ENCODE data around the gene GGN. TPM values are rescaled to one million over a fixed set of nuclear protein-coding genes. Genes with fewer than 3 reads are reported as not detected.
"Not testable (repeated sequence)": the region's sequence is repeated elsewhere in the genome, so short reads cannot be mapped to it uniquely, and the experiment has no call there.

Gene GGN
- total RNA-seq, 1 donor from 2014 or later, result not detected

GRCh38 chr19:38386971-38387549 is 774 bp downstream of the GGN start:
- peak; percentile 1 for ATAC-seq

- no peak for ATAC-seq
Measured at GRCh38 chr19:38386300-38386970, 1.4 kb downstream of the GGN start.

GRCh38 chr19:38385804-38386257 is 2.0 kb downstream of the GGN start:
- ATAC-seq, result no peak

- no peak for ATAC-seq
Measured at GRCh38 chr19:38385057-38385803, 2.6 kb downstream of the GGN start.

GRCh38 chr19:38384209-38385027 is 3.4 kb downstream of the GGN start:
- no peak for ATAC-seq

- ATAC-seq, result no peak
Measured at GRCh38 chr19:38383743-38384142, 4.1 kb downstream of the GGN start.

- ATAC-seq, result no peak
Measured at GRCh38 chr19:38383184-38383583, 4.7 kb downstream of the GGN start.

- ATAC-seq, result no peak
Measured at GRCh38 chr19:38381138-38381537, 6.7 kb downstream of the GGN start.

- no peak for ATAC-seq
Measured at GRCh38 chr19:38378866-38379265, 9.0 kb downstream of the GGN start.

- no peak for ATAC-seq
Measured at GRCh38 chr19:38377052-38377451, 10.8 kb downstream of the GGN start.

- ATAC-seq, result no peak
Measured at GRCh38 chr19:38376576-38376975, 11.3 kb downstream of the GGN start.

- ATAC-seq, result no peak
Measured at GRCh38 chr19:38375748-38376147, 12.1 kb downstream of the GGN start.

- ATAC-seq, result peak; percentile 6
Measured at GRCh38 chr19:38375098-38375493, 12.7 kb downstream of the GGN start.

- peak; percentile 98 for ATAC-seq
Measured at GRCh38 chr19:38374332-38375097, 13.3 kb downstream of the GGN start, which contains the start of gene PSMD8. PSMD8 (plus strand) TSS chr19:38374571; CDS start chr19:38374602, 31 bp downstream.

GRCh38 chr19:38373907-38374331 is 13.9 kb downstream of the GGN start:
- no peak for ATAC-seq

GRCh38 chr19:38371081-38371480 is 16.8 kb downstream of the GGN start:
- no peak for ATAC-seq

- no peak for ATAC-seq
Measured at GRCh38 chr19:38370299-38370698, 17.5 kb downstream of the GGN start.

- no peak for ATAC-seq
Measured at GRCh38 chr19:38369584-38369983, 18.2 kb downstream of the GGN start.

GRCh38 chr19:38367041-38367440 is 20.8 kb downstream of the GGN start:
- no peak for ATAC-seq

GRCh38 chr19:38362946-38363688 is 24.7 kb downstream of the GGN start:
- ATAC-seq, result not testable (repeated sequence)
